Tongue (tissue), 2 donors: ENCODE results near the gene ACTG1. TPM values are rescaled to one million over a fixed set of nuclear protein-coding genes. Genes with fewer than 3 reads are reported as not detected.

ENCODE experiments used
- DNase-seq: peaks from one replicate; pipeline ENCODE4 v3.0.0-alpha.2; 2015
- total RNA-seq: library from RNA; depleted of rRNA; stranded (reverse); fragments of >200 nt; gene quantifications from one replicate; pipeline ENCODE4 v1.2.3, GENCODE V29; 2014

The ACTG1 gene
- total RNA-seq, result 1,628 TPM

DNA sequence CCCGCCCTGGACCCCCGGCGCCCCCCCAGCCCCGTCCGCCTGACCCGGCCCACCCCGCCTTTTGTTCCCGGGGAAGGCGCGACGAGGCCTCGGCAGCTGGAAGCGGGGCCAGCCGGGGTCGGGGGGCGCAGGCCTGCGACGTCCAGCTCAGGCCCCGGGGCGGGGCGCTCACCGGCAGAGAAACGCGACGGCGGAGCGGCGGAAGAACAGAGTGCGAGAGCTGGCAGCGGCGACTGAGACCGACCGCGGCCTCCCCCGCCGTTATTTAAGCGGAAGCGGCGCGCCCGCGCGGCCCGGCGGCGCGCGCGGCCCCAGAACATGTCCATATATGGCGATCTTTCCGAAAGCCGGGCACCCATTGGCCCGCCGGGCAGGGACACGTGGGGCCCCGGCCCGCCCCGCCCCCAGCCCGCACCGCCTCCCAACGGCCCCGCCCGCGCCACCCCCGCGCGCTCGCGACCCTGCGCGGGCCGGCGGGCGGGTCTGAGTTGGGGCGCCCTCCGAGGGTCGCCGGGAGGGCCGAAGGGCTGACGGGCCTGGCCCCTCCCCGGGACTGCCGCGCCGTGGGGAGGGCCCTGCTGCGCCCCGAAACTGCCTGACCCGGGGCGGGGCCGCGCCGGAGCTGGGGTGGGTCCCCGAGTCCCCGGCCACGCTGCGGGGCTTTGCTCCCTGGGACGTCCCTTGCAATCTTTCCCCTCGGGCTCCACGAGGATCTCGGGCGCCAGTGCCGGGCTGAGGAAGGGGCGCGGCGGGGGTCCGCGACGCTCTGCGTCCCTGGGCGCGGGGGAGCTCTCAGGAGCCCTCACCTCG, at the start of gene ACTG1:
TSS of gene ACTG1 (minus strand) at position 238 of the 810 bp plus-strand sequence. CDS start 445 bp downstream, outside the sequence.
- peak; percentile 97 for DNase-seq

DNA sequence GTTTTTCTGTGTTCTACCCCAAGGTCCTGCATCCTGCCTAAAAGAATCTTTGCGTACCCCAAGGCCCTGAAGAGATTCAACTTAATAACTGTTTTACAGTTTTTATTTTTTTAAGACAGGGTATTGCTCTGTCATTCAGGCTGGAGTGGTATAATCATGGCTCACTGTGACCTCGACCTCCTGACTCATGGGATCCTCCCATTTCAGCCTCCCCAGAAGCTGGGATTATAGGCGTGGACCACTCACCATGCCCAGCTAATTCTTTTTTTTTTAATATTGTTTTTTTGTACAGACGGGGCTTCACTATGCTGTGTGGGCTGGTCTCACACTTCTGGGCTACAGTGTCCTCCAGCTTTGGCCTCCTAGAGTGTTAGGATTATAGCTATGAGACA, 48.9 kb upstream of the ACTG1 start:
- DNase-seq, result no peak

DNA sequence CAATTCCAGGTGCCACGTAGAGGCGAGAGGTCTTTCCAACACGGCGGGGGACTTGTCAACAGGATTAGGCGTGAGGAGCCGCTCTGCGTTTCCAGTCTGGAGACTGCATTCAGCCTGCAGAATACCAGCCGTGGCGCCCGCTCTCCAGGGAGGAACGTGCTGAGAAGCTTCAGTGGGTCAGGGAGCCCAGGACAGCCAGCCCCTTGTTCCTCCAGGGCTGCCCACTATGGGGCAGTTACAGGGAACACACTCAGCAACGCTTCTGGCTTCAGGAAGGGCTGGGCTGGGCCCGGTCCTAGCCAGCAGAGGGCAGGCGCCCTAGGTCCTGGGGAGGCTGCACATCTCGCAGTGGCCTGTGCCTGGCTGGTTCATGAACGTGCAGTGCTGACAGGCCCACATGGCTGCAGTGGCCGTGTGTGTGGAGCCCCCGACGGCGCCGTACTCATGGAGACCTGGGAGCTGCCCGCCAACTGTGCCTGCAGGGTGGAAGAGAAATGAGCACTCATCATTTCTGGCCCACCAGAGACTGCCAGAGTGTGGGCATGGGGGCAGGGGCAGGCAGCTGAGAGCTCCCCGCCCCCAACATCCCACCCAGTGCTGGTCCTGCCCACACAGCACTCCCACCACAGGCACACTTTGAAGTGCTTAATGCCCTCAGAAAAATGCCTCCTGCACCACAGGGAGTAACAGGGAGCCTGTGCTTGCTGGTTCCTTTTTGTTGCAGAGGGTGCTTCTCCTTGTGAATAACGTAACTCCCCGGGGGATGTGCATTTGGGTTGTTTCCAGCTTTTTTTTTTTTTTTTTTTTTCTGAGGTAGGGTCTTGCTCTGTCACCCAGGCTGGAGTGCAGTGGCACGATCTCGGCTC, 46.6 kb upstream of the ACTG1 start:
- DNase-seq, result no peak

DNA sequence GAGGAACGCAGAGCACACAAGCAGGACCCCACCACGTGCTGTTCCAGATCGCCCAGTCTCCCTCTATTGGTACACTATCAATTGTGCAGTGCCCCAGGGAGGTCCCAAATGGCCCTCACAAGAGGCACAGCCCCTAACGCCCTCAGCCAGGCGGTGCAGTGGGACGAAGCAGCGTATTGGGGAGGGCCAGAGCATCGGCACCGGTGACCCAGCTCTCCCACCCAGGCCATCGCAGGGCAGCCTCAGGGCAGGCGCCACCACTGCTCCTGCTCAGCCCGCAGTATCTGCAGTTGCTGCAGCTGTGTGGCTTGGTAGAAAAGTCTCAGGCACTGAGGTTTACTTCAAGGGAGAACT, 45.5 kb upstream of the ACTG1 start:
- no peak for DNase-seq

DNA sequence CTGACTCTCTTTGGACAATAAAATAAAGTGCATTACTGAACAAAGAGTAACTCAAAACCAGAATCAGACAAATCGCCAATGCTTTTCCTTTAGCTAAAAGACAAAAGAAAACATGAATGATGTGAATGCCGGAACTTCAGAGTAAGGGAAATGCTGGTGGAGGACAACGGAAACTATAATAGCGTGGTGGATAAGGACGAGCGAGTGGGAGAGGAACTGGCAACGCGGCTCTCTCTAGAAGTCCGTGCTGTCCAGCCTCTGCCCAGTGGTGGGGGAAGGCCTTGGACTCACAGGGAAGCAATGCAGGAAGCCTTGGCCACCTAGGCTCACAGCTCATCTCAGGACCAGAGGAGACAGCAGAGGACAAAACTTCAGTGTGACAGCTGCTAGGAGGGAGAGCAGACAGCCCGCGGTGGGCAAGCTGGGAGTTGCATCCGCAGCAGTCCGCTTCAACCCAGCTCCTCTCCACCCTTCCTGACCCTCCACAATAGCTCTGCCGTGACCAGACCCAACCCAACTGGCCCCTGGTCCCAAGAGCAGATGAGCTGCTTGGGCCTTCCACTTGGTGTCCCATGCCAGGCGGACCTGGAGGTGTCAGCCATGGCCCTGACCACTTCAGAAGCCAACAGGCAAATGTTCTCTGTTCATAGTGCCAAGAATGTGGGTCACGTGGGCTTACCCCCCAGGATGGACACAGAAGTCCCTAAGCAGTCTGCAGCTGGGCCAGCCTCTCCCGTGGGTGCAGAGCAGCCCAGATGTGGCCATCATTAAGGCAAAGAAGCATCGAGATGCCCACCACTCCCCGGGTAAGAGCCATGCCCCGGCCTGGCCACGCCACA, 44.9 kb upstream of the ACTG1 start:
- no peak for DNase-seq

DNA sequence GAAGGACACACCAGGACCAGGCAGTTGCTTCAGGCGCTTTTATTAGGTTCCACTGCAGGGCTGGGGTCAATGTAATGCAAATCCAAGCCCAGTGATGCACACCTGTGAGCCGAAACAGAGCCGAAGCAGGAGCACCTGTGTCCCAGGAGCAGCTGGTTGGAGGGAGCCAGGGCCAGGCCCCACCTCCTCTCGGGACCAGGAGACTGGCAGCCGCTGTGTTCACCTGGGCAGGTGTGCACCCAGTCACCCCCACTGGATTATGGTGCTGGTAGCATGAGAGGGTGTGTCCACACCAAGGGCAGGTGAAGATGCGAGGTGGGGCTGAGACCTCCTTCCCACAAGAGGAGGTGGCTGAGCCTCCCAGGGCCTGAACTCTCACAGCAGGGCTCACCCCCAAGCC, 44.3 kb upstream of the ACTG1 start:
- DNase-seq, result no peak

DNA sequence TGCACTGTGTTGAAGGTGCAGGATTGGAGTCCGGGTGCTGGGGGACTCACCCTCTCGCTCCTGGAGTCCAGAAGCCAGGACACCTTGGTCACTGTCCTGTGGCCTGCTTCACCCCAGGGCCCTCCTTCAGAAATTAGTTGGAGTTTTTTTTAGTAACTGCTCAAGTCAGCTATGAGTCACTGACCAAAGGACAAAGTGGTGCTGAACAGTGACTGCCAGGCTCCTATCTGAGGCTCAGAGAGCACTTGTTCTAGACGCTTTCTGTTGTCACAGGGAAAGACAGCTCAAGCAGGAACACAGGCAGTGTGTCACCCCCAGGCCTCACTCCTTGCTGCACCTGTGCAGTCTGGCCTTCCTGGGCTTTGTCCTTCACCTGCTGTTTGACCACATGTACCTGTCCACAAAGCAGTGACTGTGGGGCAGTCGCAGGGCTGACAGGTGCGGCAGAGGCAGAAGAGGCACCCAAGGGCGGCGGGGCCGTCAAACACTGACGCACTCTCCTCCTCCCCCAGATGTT, 43.6 kb upstream of the ACTG1 start:
- no peak for DNase-seq

DNA sequence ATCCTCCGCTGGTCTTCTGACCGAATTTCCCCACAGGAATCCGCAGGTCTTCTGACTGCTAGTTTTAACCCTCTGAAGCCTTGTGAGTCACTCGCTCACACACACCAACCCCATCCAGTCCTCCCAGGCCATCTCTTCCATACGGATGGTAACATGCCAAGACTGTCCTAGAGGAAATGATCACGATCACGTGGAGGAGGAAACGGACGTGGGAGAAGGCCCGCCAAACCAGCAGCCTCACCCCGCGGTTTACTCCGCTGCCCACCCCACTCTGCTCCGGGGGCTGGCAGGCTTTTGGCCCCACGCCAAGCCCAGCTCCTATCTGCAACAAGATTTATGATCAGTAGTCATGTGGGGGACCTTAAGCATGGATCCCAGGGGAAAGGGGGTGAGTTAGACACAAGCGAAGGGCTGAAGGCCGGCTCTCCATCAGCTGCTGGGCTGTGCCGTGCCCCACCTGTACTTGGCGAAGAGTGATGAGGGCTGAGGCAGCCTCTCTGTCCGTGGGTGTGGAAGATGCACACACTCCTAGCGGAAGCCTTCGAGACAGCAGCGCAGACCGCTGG, 41.1 kb upstream of the ACTG1 start:
- no peak for DNase-seq

DNA sequence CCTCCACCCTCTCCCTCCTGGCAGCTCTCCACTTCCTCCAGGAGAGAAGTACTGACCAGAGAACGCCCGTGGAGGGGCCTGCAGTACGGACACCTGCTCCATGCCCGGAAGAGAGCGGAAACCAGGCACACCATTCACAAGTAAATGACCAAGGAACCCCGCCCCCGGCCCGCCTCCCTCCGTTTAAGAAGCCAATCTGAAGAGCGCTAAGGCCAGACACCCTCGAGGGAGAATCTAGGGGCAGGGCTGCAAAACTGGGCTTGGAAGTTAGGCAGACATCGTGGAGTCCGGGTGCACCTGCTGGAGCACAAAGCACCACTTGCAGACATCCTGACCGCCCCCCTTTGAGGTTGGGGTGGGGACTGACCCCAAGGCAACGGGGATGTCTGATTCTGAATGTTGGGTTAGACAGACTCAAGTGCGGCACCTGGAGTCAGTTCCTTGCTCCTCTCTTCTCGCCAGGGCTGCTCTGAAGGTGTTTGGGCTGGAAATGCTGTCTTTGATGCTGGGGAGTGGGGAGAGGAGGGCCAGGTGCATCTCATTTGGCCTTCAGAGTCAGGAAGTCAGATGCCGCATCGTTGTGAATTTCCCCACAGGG, 40.5 kb upstream of the ACTG1 start:
- peak; percentile 81 for DNase-seq

DNA sequence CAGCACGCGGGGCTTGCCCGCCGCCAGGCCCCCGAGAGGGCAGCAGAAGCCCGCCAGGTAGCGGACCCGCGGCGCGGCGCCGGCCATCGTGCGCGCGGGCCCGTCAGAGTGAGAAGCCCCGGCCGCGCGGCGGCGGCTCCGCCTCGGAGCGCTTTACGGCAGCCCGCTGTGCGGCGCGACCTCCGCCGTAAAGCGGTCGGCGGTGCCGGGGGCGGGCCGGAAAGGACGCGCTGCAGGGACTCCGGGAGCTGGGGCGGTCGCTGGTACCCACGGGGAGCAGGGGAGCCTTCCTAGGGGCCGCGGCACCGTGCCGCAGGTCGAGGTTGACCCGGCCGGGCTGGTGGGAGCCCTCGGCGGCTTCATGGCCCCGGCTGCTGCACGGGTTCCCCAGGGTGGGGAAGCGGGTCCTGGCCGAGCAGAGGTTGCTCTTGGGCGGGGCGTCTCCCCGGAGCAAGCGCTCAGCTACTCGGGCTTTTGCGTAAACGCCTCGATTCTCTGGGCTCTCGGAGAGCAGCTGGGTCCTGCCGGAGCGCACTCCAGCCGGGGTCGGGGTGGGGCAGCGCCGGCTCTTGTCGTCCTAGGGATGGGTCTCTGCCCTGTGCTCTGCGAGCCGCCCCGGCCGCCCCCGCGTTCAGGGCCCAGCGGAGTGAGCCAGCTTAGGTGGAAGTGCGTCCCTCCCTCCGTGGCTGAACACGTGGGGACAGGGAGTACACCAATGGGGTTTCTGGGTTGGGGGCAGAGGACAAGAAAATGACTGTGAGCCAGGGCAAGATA, 39.8 kb upstream of the ACTG1 start, which contains the start of gene FAAP100:
TSS of gene FAAP100 (minus strand) at position 110 of the 774 bp plus-strand sequence. CDS start at position 87, 23 bp downstream.
- peak; percentile 89 for DNase-seq

DNA sequence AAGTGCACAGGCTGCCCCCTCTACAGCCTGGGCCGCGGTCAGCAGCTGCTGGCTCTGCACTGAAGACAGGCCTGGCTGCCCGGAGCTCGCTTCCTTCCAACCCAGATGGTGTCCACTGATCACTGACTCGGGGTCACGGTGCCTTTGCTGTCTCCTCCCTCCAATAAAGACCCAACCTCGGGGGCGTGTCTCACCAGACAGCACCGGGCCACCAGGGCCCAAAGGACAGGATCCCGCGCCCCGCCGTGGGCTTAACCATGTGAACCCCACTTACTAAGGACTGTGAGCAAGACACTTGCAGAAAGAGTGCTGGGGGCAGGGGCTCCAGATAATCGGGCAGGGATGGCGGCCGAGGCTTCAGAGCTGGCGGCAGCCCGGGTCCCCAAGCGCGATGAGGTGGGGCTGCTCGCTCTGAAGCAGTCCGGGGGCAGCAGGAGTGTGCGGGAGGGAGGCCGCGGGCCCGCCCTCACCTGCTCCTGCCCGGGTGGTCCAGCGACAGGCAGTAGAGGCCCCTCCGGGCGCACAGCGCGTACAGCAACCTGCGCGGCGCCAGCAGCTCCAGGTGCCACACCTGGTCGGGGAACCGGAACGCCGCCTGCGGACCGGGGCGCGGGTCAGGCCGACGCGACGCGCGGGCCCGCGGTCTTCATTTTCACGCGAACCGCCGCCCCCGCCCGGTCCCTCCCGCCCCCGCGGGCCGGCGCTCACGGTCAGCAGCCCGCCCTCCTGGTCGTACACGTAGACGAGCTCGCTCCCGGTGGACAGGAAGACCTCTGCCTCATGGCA, 39.1 kb upstream of the ACTG1 start:
- DNase-seq, result peak; percentile 36

DNA sequence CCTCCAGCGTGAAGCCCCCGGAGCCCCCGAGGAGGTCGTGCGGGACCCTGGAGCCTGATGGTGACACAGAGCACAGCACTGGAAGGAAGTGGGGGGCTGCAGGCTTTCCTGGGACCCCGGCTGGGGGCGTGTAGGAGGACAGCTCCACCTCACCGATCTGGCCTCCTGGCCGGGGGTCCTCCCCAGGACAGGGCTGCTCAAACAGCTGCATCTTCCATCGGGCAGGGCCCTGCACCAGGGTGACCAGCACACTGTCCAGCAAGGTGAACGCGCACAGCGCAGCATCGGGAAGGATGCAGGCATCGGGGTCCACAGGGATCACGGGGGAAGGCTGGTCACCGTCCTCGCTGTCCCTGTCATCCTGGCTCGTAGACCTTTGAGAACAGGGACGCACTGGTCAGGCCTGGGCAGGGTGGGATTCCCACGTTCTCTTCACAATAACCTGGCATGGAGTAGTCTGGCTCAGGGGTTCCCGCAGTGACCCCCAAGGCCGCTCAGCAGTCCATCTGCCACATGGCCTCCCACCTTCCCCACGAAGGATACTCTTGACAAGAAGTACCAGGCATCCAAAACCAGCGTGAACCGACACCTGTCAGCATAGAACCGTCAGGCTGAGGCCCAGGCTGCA, 38.3 kb upstream of the ACTG1 start:
- no peak for DNase-seq

DNA sequence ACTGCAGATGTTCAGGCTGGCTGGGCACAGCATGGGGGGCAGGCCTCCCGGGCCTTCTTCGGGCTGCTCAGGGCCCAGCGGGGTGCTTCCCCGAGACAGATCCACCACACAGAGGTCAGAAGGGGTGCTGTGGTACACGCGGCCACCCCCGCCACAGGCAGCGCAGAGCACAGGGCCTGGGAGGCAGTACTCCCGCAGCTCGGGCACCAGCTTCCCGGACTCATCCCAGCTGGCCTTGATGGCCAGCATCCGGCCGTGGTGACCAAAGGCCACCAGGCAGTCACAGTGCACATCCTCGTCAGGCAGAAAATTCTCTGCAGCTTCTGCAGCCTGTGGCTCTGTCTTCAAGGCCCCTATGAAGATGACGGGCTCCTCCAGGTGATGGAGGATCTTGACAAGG, 37.7 kb upstream of the ACTG1 start:
- no peak for DNase-seq

DNA sequence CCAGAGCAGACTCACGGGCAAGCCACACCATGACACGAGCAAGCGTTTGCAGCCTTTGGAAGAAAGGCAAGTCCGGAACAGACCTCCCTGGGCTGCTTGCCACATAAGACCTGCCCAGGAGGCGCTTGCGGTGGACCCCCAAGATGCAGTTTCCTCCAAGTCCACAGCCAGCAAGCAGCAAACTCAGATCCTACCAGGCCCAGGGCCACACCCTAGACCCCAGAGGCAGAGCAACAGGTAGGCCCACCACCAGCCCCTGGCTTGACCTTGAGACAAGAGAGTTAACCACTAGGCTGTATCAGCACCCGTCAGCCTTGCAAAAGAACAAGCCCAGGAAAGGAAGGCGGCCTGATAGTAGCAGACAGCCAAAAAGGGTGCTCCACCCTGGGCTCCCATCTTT, 37.2 kb upstream of the ACTG1 start:
- DNase-seq, result no peak

DNA sequence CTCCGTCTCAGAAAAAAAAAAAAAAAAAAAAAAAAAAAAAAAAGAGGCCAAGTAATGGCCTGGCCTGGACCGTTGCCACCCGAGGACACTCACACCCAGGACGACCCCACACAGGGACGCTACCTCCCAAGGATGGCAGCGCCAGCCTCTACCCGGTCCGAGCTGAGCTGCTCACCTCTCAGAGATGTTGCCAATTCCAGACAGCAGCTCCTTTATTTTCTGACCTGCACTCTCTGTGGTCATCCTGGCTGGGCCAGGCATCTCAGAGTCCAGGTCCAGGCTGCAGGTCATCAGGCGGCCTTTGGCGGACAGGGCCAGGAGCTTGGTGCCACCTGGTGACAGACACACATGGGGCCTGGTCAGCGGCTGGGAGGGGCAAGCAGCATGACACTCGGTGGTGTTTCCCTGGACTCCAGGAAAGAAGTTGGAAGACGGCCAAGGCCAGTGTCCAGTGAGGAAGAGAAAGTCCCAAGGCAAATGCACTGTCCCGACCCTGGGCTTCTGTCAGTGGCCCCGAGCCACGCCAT, 36.5 kb upstream of the ACTG1 start:
- DNase-seq, result no peak

DNA sequence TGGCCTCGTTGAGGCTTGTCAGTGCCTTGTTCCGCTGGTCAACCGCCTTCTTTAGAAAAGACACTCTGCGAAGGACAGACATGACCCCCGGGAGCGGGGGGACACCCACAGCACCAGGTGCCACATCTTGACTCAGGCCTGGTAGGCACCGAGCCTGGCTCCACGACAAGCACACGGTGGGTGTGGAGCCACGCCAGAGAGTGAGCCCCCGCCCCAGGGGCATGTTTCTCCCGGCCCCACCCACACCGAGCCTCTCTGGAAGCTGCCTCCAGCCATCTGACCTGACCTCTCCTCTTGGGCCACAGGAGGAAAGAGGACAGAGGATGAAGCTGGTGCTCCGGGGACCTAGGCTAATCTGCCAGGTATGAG, 35.0 kb upstream of the ACTG1 start:
- DNase-seq, result no peak

DNA sequence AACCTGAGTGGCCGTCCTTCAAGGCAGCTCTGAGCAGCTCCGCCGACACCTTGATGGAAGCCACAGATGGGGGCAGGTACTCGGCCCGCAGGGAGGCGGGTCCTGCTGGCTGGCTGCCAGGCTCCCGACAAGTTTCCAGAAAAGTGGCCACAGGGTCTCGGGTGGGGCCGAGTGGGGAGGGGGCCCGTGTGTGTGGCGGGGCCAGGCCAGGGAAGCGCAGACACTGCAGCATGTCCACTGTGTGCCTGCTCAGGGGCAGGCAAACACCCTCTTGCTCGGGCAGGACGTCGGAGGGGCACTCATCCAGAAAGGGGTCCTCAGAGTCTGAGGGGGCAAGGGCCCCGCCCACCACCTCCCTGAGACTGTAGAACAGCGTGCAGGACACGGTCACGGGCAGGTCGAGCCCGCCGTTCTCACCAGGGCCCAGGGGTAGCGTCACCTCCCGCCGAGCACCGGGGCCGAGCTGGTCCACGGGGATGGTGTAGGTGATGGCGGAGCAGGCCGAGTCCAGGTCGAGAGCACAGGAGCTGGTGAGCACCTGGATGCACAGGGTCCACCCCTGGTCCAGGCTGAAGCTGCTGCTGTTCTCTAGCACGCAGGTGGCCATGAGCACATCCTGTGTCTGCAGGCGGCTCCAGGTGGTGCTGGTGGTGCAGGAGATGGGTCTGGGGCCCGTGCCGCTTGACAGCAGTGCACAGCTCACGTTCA, 34.5 kb upstream of the ACTG1 start:
- no peak for DNase-seq

DNA sequence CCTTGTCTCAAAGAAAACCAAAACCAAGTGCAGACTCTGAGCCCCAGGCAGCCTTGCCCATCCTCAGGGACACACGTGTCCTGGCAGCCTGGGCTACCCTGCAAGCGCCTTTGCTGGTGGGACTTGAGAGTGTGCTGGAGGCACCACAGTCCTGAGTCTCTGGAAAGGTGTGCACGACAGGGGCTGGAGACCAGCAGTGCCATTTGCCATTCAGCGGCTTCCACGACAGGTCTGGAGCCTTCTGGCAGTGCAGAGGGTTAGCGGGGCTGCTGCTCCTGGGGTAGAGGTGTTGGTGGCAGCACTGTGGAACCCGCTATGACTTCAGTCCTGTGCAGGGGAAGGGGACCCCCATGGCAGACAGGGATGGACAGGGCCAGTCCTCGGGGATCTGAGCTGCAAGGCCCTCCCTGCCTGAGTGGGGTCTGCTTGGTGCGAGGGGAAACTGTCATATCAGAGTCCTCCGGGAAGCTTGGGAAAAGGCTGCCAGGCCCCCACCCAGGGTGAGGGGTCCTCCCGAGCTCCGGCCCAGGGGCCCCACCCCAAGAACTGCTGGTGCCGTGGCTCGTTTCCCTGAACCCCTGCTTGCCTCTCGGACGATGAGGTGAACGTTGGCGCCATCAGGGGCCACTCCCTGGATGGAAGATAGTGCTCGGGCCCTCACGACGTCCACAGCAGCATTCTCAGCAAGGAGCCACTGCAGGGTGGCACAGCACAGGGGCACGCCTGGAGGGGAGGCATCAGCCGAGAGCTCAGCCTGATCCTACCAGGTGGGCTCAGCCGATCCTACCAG, 32.8 kb upstream of the ACTG1 start:
- DNase-seq, result no peak
